GM18868 (cell line): ENCODE measurements around the gene BPHL.
"Not testable (repeated sequence)": the region's sequence is repeated elsewhere in the genome, so short reads cannot be mapped to it uniquely, and the experiment has no call there.

Experiments used
- ATAC-seq: cut with Tn5 transposase; IDR thresholded peaks from one replicate; pipeline ENCODE4 v1.9.1; 2021; ENCODE audit warnings: mild to moderate bottlenecking, moderate library complexity; ENCODE audit not compliant: unreplicated experiment

Gene BPHL

GRCh38 chr6:3120765-3121089 is 2.2 kb downstream of the BPHL start:
- ATAC-seq = no peak

GRCh38 chr6:3122823-3123182 is 4.3 kb downstream of the BPHL start:
- no peak for ATAC-seq

GRCh38 chr6:3124667-3125066 is 6.2 kb downstream of the BPHL start:
- no peak for ATAC-seq

- ATAC-seq = no peak
Observed at GRCh38 chr6:3125815-3126214, 7.3 kb downstream of the BPHL start.

- no peak for ATAC-seq
Observed at GRCh38 chr6:3128356-3129108, 10.0 kb downstream of the BPHL start.

- ATAC-seq = no peak
Observed at GRCh38 chr6:3131695-3132094, 13.2 kb downstream of the BPHL start.

- ATAC-seq = no peak
Observed at GRCh38 chr6:3133515-3133914, 15.0 kb downstream of the BPHL start.

- no peak for ATAC-seq
Observed at GRCh38 chr6:3135668-3136291, 17.3 kb downstream of the BPHL start.

GRCh38 chr6:3136292-3137011 is 17.9 kb downstream of the BPHL start:
- ATAC-seq = no peak

- ATAC-seq = no peak
Observed at GRCh38 chr6:3137057-3137777, 18.7 kb downstream of the BPHL start.

GRCh38 chr6:3137873-3138272 is 19.4 kb downstream of the BPHL start:
- not testable (repeated sequence) for ATAC-seq

GRCh38 chr6:3138341-3138740 is 19.8 kb downstream of the BPHL start:
- ATAC-seq = no peak

- ATAC-seq = peak; percentile 70
Observed at GRCh38 chr6:3139090-3139903, 20.8 kb downstream of the BPHL start.

GRCh38 chr6:3140201-3140600 is 21.7 kb downstream of the BPHL start:
- ATAC-seq = no peak

- ATAC-seq = no peak
Observed at GRCh38 chr6:3142536-3142935, 24.0 kb downstream of the BPHL start.

GRCh38 chr6:3143158-3143557 is 24.6 kb downstream of the BPHL start:
- ATAC-seq = no peak

- ATAC-seq = no peak
Observed at GRCh38 chr6:3144571-3144970, 26.1 kb downstream of the BPHL start.

GRCh38 chr6:3147914-3148757 is 29.6 kb downstream of the BPHL start:
- no peak for ATAC-seq

- ATAC-seq = no peak
Observed at GRCh38 chr6:3151691-3152090, 33.2 kb downstream of the BPHL start.

GRCh38 chr6:3152689-3153088 is 34.2 kb downstream of the BPHL start:
- no peak for ATAC-seq
